ENCODE data around the gene DPF1.

DPF1 gene

GRCh38 chr19:38204728-38205127, 19.3 kb downstream of the DPF1 start:
- peaks cover 0 to 14% of the 10 kb centered on the region in 2 experiments; a peak in 1 of 3 replicates for H3K36me3 ChIP-seq (ENCODE audit: control insufficient read depth in 2 of 2, insufficient read depth in 1 of 2, low read length in 2 of 2)
- H3K4me1 ChIP-seq (ENCODE audit: control insufficient read depth, insufficient read depth, low read length) = peaks cover 10% of the 10 kb centered on the region; the same call in 1 of the 2 replicates
- ChIA-PET POLR2A (no interaction called here), CTCF (no interaction called here)
- H3K4me3 ChIP-seq (ENCODE audit: low read depth, low read length) = no peak overlapping the region
- peak; percentile 68 for TF ChIP-seq SP7 (tag by site-specific recombination; IDR thresholded peaks at IDR 0.05)
- TF ChIP-seq ZNF747 (tag by site-specific recombination; IDR thresholded peaks at IDR 0.05) = no peak
- H3K27ac ChIP-seq (ENCODE audit: extremely low read depth, low read depth, low read length) = no peak overlapping the region
- no peaks in the 10 kb centered on the region for H3K9me3 ChIP-seq (ENCODE audit: control insufficient read depth, insufficient read depth, low read depth, low read length)

GRCh38 chr19:38204096-38204495, 19.9 kb downstream of the DPF1 start:
- Histone ChIP-seq H3K4me1 (ENCODE audit: control insufficient read depth, insufficient read depth, low read length) (peaks cover 4% of the 10 kb centered on the region; the same call in 1 of the 2 replicates), H3K36me3 (ENCODE audit: control insufficient read depth in 2 of 2, insufficient read depth in 1 of 2, low read length in 2 of 2) (peaks cover 0 to 14% of the 10 kb centered on the region in 2 experiments; a peak in 1 of 3 replicates), H3K9me3 (ENCODE audit: control insufficient read depth, insufficient read depth, low read depth, low read length) (no peaks in the 10 kb centered on the region), H3K4me3 (ENCODE audit: low read depth, low read length) (no peak overlapping the region), H3K27ac (ENCODE audit: extremely low read depth, low read depth, low read length) (no peak overlapping the region)
- ChIA-PET CTCF (no interaction called here), POLR2A (interaction anchor here (0.6 kb wide), 1 partner anchor 16 kb away, joined by 3 read pairs; no protein-coding TSS in a partner anchor)
- no peak for TF ChIP-seq ZNF610 (tag by site-specific recombination; IDR thresholded peaks at IDR 0.05; ENCODE audit: borderline replicate concordance)
- TF ChIP-seq ZFHX2 (tag by site-specific recombination; conservative IDR thresholded peaks at IDR 0.05) = peak; percentile 42
- peak; percentile 70 for TF ChIP-seq EGR2 (tag by site-specific recombination; IDR thresholded peaks at IDR 0.05; ENCODE audit: low read depth)

GRCh38 chr19:38203197-38203596, 20.8 kb downstream of the DPF1 start:
- peaks cover 0 to 14% of the 10 kb centered on the region in 2 experiments; a peak in 1 of 3 replicates for H3K36me3 ChIP-seq (ENCODE audit: control insufficient read depth in 2 of 2, insufficient read depth in 1 of 2, low read length in 2 of 2)

GRCh38 chr19:38202504-38202903, 21.5 kb downstream of the DPF1 start:
- POLR2A ChIA-PET = no interaction called here
- CTCF ChIA-PET = interaction anchor here (0.6 kb wide), 1 partner anchor 217 kb away, joined by 5 read pairs; no protein-coding TSS in a partner anchor

More at GRCh38 chr19:38203197-38203596, 20.8 kb downstream of the DPF1 start:
- Histone ChIP-seq H3K9me3 (ENCODE audit: control insufficient read depth, insufficient read depth, low read depth, low read length) (no peaks in the 10 kb centered on the region), H3K4me3 (ENCODE audit: low read depth, low read length) (no peak overlapping the region), H3K27ac (ENCODE audit: extremely low read depth, low read depth, low read length) (no peak overlapping the region), H3K4me1 (ENCODE audit: control insufficient read depth, insufficient read depth, low read length) (0 out of 2 replicates have a peak, but pooled peaks cover 3% of the 10 kb centered on the region)
- TF ChIP-seq ZNF600 (tag by site-specific recombination; IDR thresholded peaks at IDR 0.05) (no peak), EGR2 (tag by site-specific recombination; IDR thresholded peaks at IDR 0.05; ENCODE audit: low read depth) (peak; percentile 88), ZFHX2 (tag by site-specific recombination; conservative IDR thresholded peaks at IDR 0.05) (peak; percentile 61), ZNF610 (tag by site-specific recombination; IDR thresholded peaks at IDR 0.05; ENCODE audit: borderline replicate concordance) (no peak), ZNF561 (tag by site-specific recombination; IDR thresholded peaks at IDR 0.05; ENCODE audit: borderline replicate concordance) (no peak)
- ChIA-PET CTCF (no interaction called here), POLR2A (interaction anchor here (0.6 kb wide), 1 partner anchor 15 kb away, joined by 3 read pairs; no protein-coding TSS in a partner anchor)

More at GRCh38 chr19:38202504-38202903, 21.5 kb downstream of the DPF1 start:
- TF ChIP-seq ZNF184 (tag by site-specific recombination; IDR thresholded peaks at IDR 0.05) = no peak
- TF ChIP-seq ZNF157 (tag by site-specific recombination; IDR thresholded peaks at IDR 0.05) = no peak
- no peak for TF ChIP-seq ZSCAN4 (tag by site-specific recombination; IDR thresholded peaks at IDR 0.05)
- no peak for TF ChIP-seq ZNF626 (tag by site-specific recombination; IDR thresholded peaks at IDR 0.05)
- TF ChIP-seq ZNF837 (tag by site-specific recombination; IDR thresholded peaks at IDR 0.05) = no peak
- no peak for TF ChIP-seq ZBTB10 (tag by site-specific recombination; IDR thresholded peaks at IDR 0.05)
- no peak for TF ChIP-seq ZBTB20 (tag by site-specific recombination; IDR thresholded peaks at IDR 0.05)
- TF ChIP-seq RBAK (tag by site-specific recombination; IDR thresholded peaks at IDR 0.05) = no peak
- no peak for TF ChIP-seq ZNF544 (tag by site-specific recombination; IDR thresholded peaks at IDR 0.05)
- Histone ChIP-seq H3K4me1 (ENCODE audit: control insufficient read depth, insufficient read depth, low read length) (0 out of 2 replicates have a peak, but pooled peaks cover 2% of the 10 kb centered on the region), H3K9me3 (ENCODE audit: control insufficient read depth, insufficient read depth, low read depth, low read length) (no peaks in the 10 kb centered on the region), H3K36me3 (ENCODE audit: control insufficient read depth in 2 of 2, insufficient read depth in 1 of 2, low read length in 2 of 2) (peaks cover 0 to 14% of the 10 kb centered on the region in 2 experiments; a peak in 1 of 3 replicates), H3K27ac (ENCODE audit: extremely low read depth, low read depth, low read length) (no peak overlapping the region), H3K4me3 (ENCODE audit: low read depth, low read length) (no peak overlapping the region)

All from HEK293 (cell line).